ENCODE measurements around the gene ZDHHC21. TPM values are rescaled to one million over a fixed set of nuclear protein-coding genes. Genes with fewer than 3 reads are reported as not detected.

The ZDHHC21 gene
- total and polyA plus RNA-seq, 2 experiments from 2014 or later = 4.0 to 13.5 TPM

GRCh38 chr9:14645648-14646047, 47.6 kb downstream of the ZDHHC21 start:
- no peak overlapping the region for H3K27ac ChIP-seq (ENCODE audit: low read depth)
- H3K4me3 ChIP-seq = no peak overlapping the region
- H3K4me3 Mint-ChIP-seq = no peak overlapping the region
- H3K27me3 ChIP-seq (ENCODE audit: insufficient read depth) = no peaks in the 10 kb centered on the region
- H3K79me2 ChIP-seq (replicated peaks; ENCODE audit: insufficient read depth) = no peaks in the 10 kb centered on the region
- H3K4me1 ChIP-seq (ENCODE audit: insufficient read depth) = no peaks in the 10 kb centered on the region
- no peaks in the 10 kb centered on the region for H3K36me3 ChIP-seq (ENCODE audit: insufficient read depth)
- ATAC-seq (no peak), DNase-seq (ENCODE audit: low spot score) (no peak)
- no peaks in the 10 kb centered on the region for H3K9me3 Mint-ChIP-seq
- no peak overlapping the region for H3K4me2 ChIP-seq
- H3K27me3 Mint-ChIP-seq (ENCODE audit: insufficient read depth, low read depth, poor library complexity) = no peaks in the 10 kb centered on the region
- H3K4me1 Mint-ChIP-seq = no peaks in the 10 kb centered on the region
- no peaks in the 10 kb centered on the region for H4K20me1 ChIP-seq (replicated peaks; ENCODE audit: insufficient read depth)
- H3F3A ChIP-seq (replicated peaks; ENCODE audit: low read depth) = no peaks in the 10 kb centered on the region
- no peak overlapping the region for H2AFZ ChIP-seq
- no peak overlapping the region for H3K27ac Mint-ChIP-seq
- TF ChIP-seq ETS1 (IDR thresholded peaks at IDR 0.05) = no peak
- TF ChIP-seq ZNF114 (CRISPR knock-in tag; IDR thresholded peaks at IDR 0.05) = no peak
- no peak for TF ChIP-seq JUNB (IDR thresholded peaks at IDR 0.05; ENCODE audit: unreplicated experiment)
- TF ChIP-seq STAT1 (IDR thresholded peaks at IDR 0.05; ENCODE audit: unreplicated experiment) = no peak
- no peak for TF ChIP-seq CTCF (conservative IDR thresholded peaks at IDR 0.05; ENCODE audit: low read depth in 2 of 2)
- TF ChIP-seq ZNF331 (CRISPR knock-in tag; IDR thresholded peaks at IDR 0.05; ENCODE audit: low read depth) = no peak
- no peak for TF ChIP-seq REST (IDR thresholded peaks at IDR 0.05; ENCODE audit: unreplicated experiment)
- TF ChIP-seq CREB1 (CRISPR knock-in tag; IDR thresholded peaks at IDR 0.05; ENCODE audit: low read depth) = no peak
- no peak for TF ChIP-seq EZH2 (IDR thresholded peaks at IDR 0.05; ENCODE audit: low read depth, unreplicated experiment)
- TF ChIP-seq ZNF462 (CRISPR knock-in tag; IDR thresholded peaks at IDR 0.05) = no peak
- TF ChIP-seq NANOG (IDR thresholded peaks at IDR 0.05; ENCODE audit: borderline replicate concordance) = no peak
- no peak for TF ChIP-seq POLR2AphosphoS5 (IDR thresholded peaks at IDR 0.05; ENCODE audit: low read depth)
- TF ChIP-seq EZH2phosphoT487 (IDR thresholded peaks at IDR 0.05; ENCODE audit: unreplicated experiment) = no peak
- H3K36me3 Mint-ChIP-seq (ENCODE audit: low read depth) = no peaks in the 10 kb centered on the region
- H3K9me2 ChIP-seq (ENCODE audit: insufficient read depth) = no peaks in the 10 kb centered on the region
